NCI-H524 (cell line): ENCODE results near the gene SGMS1.

ENCODE experiments used
- DNase-seq, 2 experiments: peaks; one replicate each; lab custom pipeline; 2025; lab: John Stamatoyannopoulos, UW

The SGMS1 gene

GRCh38 chr10:50398381-50398780, 225.4 kb downstream of the SGMS1 start:
- no peak for DNase-seq

- DNase-seq = no peak
These were observed 226.2 kb downstream of the SGMS1 start for GRCh38 chr10:50397312-50398140.

GRCh38 chr10:50396491-50397311, 227.1 kb downstream of the SGMS1 start:
- DNase-seq = no peak

GRCh38 chr10:50395851-50396250, 227.9 kb downstream of the SGMS1 start:
- DNase-seq = no peak

- DNase-seq = peak in 1 of 2 experiments; percentile 47
These were observed 228.5 kb downstream of the SGMS1 start for GRCh38 chr10:50395271-50395670.

GRCh38 chr10:50394832-50395231, 228.9 kb downstream of the SGMS1 start:
- no peak for DNase-seq

GRCh38 chr10:50393784-50394467, 229.8 kb downstream of the SGMS1 start:
- no peak for DNase-seq

- no peak for DNase-seq
These were observed 230.6 kb downstream of the SGMS1 start for GRCh38 chr10:50392966-50393718.

- DNase-seq = no peak
These were observed 231.3 kb downstream of the SGMS1 start for GRCh38 chr10:50392426-50392825.

- no peak for DNase-seq
These were observed 233.5 kb downstream of the SGMS1 start for GRCh38 chr10:50390302-50390701.

- DNase-seq = no peak
These were observed 235.6 kb downstream of the SGMS1 start for GRCh38 chr10:50388181-50388580.

GRCh38 chr10:50387732-50388073, 236.1 kb downstream of the SGMS1 start:
- DNase-seq = no peak

GRCh38 chr10:50387007-50387731, 236.6 kb downstream of the SGMS1 start:
- no peak for DNase-seq

- no peak for DNase-seq
These were observed 238.1 kb downstream of the SGMS1 start for GRCh38 chr10:50385624-50386023.

- DNase-seq = no peak
These were observed 238.9 kb downstream of the SGMS1 start for GRCh38 chr10:50384898-50385297.

- no peak for DNase-seq
These were observed 239.5 kb downstream of the SGMS1 start for GRCh38 chr10:50384238-50384637.

- no peak for DNase-seq
These were observed 241.2 kb downstream of the SGMS1 start for GRCh38 chr10:50382576-50383023.

GRCh38 chr10:50381642-50382041, 242.1 kb downstream of the SGMS1 start:
- no peak for DNase-seq

- no peak for DNase-seq
These were observed 244.1 kb downstream of the SGMS1 start for GRCh38 chr10:50379616-50380015.

- DNase-seq = no peak
These were observed 248.0 kb downstream of the SGMS1 start for GRCh38 chr10:50375745-50376144.

- no peak for DNase-seq
These were observed 248.7 kb downstream of the SGMS1 start for GRCh38 chr10:50375051-50375452.
